Left hindlimb (tissue), 1 donor: ENCODE measurements around the gene NKX2-3.

ENCODE experiments used
- DNase-seq: peaks from one replicate; pipeline ENCODE4 v3.0.0-alpha.2; 2018

Gene NKX2-3

GRCh38 chr10:99526861-99527504 is 5.8 kb upstream of the NKX2-3 start:
- no peak for DNase-seq

DNA sequence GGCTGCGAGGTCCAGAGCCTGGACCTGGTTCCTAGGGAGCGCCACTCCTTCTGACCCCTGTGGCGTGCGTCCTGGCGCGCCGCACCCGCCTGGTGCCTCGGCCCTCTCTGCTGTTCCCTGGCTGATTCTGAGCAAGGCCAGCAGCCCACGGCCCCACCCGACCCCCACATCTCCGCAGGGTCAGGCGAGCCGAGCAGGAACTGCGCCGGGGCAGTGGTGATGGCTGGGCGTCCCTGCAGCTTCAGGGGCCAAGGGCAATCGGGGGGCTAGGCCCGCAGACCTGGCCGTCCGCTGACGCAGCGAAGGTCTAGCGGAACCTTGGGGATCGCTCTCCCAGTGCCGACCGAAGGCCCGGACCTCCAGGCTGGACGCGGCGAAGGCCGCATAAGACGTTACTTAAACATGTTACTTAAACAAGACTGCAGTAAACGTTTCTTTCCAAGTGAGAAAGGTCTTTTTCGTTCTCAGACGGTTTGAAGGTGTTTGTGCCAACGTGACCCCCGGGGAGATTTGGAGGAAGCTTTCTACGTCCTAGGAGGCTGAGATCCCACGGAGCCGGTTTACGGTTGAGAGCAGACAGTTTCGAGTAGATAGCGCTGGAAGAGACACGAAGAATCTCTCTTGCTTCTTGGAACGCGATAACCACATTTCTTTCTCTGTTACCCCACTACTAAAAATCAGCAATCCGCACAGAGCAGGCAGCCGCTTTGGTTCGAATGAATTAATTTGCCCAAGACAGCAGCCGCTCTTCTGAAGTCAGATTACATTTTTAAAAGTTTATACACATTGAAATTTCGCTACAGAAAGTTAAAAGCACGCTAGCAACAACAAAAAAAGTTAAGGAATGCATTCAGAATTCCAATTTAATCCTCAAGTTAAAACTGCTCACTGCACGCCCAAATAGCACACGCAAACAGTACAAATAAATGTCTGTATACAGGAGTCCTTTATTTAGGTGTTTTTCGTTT is 4.9 kb upstream of the NKX2-3 start:
- DNase-seq, result no peak

DNA sequence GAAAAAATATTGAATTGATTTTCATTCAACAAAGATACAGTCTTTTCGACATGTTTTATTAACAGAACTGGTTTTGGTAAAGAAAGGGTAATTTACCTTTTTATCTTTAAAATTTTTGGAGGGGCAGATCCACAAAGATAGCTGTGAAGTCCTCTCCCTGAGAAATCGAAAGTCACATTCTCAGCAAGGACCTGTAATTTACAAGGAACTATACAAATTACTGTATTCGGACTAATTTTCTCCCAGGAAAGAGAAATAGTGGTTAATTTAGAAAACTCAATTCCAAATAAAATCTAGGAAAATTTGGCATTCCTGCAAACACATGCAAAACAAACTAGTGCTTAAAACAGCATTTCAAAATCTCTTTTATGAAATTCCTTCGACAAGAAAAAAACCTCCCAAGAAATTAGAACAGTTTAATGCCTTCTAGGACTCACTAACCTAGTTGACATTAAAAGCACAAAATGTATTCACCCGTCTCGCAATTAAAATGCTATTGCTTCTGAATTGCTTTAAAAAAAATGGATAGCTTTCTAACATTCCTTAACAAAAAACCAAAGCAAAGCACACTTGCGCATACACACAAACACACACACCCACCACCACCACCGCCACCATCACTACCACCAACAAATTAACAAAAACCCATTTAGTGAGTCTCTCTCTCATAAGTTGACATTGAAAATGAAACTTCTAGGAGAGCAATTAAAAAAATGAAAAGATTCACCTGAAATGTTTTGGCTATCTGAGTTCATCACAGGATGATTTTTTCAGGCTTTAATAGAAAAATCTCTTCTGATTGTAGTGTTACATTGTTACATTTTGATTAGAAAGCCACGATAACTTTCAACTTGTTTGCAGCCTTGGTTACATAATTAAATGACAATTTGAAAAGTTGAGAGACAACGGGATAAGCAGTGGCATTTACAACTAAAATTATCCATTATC is 4.0 kb upstream of the NKX2-3 start:
- DNase-seq, result no peak

GRCh38 chr10:99529591-99530107 is 3.1 kb upstream of the NKX2-3 start:
- DNase-seq, result no peak

DNA sequence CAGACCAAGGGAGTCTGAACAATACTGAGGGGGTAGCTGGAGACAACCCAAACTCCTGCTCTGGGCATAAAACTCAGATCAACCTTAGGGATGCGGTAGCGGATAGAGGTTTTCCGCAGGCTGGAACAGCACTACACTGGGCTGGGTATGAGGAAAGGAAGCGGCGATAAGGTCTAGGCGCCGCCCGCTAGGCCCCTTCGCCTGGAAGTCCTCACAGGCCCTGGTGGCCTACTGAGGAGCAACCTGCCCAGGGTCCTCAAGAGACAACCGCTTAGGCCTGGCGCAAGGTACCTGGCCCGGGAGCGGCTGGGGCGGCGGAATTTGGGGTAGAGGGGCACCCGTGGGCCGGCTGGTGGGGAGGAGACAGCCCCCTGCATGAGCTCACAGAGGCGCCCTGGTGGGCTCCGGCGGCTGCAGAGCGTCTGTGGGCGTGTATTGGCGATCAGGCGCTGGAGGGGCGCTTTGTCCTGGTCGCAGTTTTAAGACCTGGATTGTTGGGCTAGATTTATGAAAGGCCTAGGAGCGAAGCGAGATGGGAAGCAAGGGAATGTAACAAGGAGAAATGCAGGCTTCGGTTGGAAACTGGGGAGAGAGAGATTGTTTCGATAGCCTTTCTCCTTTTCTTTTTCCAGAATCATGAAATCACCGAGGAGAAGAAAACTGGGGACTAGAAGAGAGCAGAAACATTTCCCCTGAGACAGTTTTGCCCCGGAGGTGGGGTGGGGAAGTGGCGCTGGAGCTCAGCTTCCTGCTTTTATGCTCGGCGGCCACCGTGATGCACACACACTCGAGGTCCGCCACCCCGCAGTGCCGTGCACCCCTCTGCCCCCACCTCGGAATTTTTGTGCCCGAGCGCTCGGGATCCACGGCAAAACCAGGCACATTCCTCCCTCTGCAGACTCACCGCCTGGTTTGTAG is 2.4 kb upstream of the NKX2-3 start:
- DNase-seq, result no peak

- DNase-seq, result no peak
Measured at GRCh38 chr10:99531026-99531695, 1.6 kb upstream of the NKX2-3 start.

DNA sequence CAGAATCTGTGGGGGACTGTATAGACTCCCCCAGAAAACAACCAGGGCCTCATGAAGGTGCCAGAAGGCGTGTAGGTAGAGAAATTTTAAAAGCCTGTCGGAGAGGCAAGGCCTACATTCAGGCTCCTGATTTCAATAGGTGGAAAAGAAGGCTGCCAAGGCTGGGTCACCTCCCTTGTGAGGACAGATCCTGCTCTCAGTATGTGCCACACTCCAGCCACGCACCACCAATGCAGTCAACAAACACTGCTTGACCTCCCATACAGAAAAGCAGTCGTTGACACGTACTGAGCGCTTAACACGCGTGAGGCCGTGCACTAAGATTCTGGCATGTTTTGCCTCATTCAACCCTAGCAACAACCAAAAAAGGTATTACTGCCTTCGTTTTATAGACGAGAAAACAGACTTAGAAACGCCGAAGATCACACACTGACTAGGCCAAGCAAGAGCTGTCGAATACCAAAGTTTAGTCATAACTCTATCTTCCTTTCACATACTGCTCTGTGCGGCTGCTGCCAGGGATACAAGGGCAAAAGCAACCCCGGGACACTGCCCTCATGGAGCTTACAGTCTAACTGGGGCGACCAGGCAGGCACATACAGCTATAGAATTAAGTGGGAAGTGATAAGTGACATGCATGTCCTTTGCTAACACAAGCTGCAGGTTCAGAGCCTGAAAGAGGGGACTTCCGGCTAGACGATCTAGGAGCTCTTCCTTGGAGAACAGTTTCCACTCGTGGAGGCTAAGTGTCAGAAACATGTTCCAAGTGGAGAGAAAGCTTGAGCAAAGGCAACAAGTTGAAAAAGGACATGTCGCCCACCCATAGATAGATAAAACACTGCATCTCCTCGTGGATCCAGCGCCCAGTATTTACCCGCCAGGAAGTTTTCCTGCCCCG is 797 bp upstream of the NKX2-3 start:
- DNase-seq, result no peak

- no peak for DNase-seq
Measured at GRCh38 chr10:99533496-99534449, 1.0 kb downstream of the NKX2-3 start.

DNA sequence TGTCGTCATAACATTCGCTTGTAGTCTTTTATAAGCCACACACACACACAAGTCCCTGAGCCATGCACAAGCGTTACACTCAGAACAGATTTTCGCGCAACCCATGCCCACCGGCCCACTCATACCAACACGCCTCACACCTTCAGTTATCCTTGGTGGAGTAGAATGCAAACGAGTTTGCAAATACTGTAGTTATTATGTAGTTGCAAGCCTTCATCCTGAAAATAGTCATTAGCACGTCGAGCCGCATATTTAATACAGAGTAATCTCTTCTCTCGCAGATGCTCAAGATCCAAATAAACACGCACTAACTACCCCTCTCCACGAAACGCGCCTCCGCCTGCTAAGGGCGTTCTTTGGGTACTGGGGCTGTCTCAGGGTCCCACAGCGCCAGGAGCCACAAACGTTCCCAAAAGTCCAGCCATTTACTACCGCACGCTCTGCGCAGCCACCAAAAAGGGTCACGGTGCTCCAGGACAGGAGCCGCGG is 1.8 kb downstream of the NKX2-3 start:
- no peak for DNase-seq

DNA sequence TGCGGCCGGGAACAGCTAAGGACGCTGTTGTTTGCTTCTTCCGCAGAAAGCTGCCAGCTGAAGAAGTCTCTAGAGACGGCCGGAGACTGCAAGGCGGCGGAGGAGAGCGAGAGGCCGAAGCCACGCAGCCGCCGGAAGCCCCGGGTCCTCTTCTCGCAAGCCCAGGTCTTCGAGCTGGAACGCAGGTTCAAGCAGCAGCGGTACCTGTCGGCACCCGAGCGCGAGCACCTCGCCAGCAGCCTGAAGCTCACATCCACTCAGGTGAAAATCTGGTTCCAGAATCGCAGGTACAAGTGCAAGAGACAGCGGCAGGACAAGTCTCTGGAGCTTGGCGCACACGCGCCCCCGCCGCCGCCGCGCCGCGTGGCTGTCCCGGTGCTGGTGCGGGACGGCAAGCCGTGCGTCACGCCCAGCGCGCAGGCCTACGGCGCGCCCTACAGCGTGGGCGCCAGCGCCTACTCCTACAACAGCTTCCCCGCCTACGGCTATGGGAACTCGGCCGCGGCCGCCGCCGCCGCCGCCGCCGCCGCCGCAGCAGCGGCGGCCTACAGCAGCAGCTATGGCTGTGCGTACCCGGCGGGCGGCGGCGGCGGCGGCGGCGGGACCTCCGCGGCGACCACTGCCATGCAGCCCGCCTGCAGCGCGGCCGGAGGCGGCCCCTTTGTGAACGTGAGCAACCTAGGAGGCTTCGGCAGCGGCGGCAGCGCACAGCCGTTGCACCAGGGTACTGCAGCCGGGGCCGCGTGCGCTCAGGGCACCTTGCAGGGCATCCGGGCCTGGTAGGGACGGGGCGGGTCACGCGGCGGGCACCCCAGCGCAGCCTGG is 2.4 kb downstream of the NKX2-3 start:
- DNase-seq, result no peak

DNA sequence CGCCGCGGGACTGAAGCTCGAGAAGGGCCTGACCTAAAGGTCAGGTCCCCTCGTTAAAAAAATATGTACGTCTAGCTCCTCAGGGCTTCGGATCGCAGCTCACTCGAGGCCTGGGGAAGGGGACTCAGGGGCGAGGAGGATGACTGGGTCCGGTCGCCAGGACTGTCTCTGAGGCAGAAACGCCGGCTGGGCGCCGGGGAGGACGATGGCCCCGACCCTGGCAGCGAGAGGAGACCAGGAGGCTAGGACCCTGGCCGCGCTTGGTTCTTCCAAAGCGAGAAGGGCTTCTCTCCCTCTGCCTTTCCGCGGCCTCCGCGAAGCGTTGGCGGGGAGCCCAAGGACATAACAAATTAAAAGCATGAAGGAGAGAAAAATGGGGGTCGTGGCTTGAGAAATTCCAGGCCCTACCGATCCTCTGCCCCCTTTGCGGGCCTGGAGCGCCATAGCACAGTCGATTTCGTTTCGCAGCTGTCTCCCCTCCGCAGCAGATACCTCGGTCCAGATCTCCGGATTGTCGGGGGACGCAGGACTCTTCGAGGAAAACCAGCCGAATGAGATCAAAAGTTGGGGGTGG is 3.1 kb downstream of the NKX2-3 start:
- no peak for DNase-seq

- DNase-seq, result no peak
Measured at GRCh38 chr10:99536338-99537085, 3.8 kb downstream of the NKX2-3 start.

- DNase-seq, result no peak
Measured at GRCh38 chr10:99537086-99537988, 4.6 kb downstream of the NKX2-3 start.

GRCh38 chr10:99537989-99538917 is 5.5 kb downstream of the NKX2-3 start:
- DNase-seq, result no peak
